Ascending aorta (tissue), 2 donors: Measurements from ENCODE around the gene DNAJB11. TPM values are rescaled to one million over a fixed set of nuclear protein-coding genes. Genes with fewer than 3 reads are reported as not detected.
"Not testable (repeated sequence)": the region's sequence is repeated elsewhere in the genome, so short reads cannot be mapped to it uniquely, and the experiment has no call there.

Experiments used
- DNase-seq, 2 donors: peaks; one replicate each; pipeline ENCODE4 v3.0.0-alpha.2; 2019; ENCODE audit warnings: low spot score in 2 of 2
- H3K27ac ChIP-seq, 2 donors: fragments of 200-600 bp; sonication (generic); one replicate each; pipeline ENCODE4 v1.5.1; 2016 to 2017; ENCODE audit warnings: mild to moderate bottlenecking in 1 of 2
- H3K27me3 ChIP-seq: fragments of 200-600 bp; sonication (generic); one replicate; pipeline ENCODE4 v1.5.1; 2017
- H3K36me3 ChIP-seq, 2 donors: fragments of 200-600 bp; sonication (generic); one replicate each; pipeline ENCODE4 v1.5.1; 2016
- H3K4me1 ChIP-seq, 2 donors: fragments of 200-600 bp; sonication (generic); one replicate each; pipeline ENCODE4 v1.5.1; 2016 to 2017; ENCODE audit warnings: mild to moderate bottlenecking in 1 of 2
- H3K4me3 ChIP-seq, 2 donors: fragments of 200-600 bp; sonication (generic); one replicate each; pipeline ENCODE4 v1.5.1; 2016 to 2017; ENCODE audit warnings: mild to moderate bottlenecking in 1 of 2
- H3K9me3 ChIP-seq, 2 donors: fragments of 200-600 bp; sonication (generic); one replicate each; pipeline ENCODE4 v1.5.1; 2016
- CTCF ChIP-seq, 3 experiments: fragments of 200-600 bp in 2 of 3; fragments of 450-650 bp in 1 of 3; sonication (generic) in 2 of 3; IDR thresholded peaks; one replicate each; pipeline ENCODE4 v1.5.1; 2016 to 2019; ENCODE audit warnings: antibody characterized with exemption in 3 of 3, mild to moderate bottlenecking in 1 of 3, moderate library complexity in 1 of 3
- intact Hi-C: fragments of 100-400 bp; cut with DNase I; formaldehyde crosslinking; loops from one replicate; pipeline ENCODE4 v1.15.1; 2023
- total RNA-seq: library from RNA; depleted of rRNA; stranded (reverse); fragments of >200 nt; gene quantifications from one replicate; pipeline ENCODE4 v1.1.0, GENCODE V29; 2016

The DNAJB11 gene
- total RNA-seq, 1 donor from 2014 or later = 31.3 TPM

GRCh38 chr3:186525369-186526255 is 44.9 kb upstream of the DNAJB11 start:
- intact Hi-C loops = no loop called here
- no peak overlapping the region for H3K4me3 ChIP-seq
- H3K9me3 ChIP-seq = no peaks in the 10 kb centered on the region
- no peaks in the 10 kb centered on the region for H3K36me3 ChIP-seq
- H3K4me1 ChIP-seq = no peaks in the 10 kb centered on the region
- H3K27me3 ChIP-seq = no peaks in the 10 kb centered on the region
- no peak for TF ChIP-seq CTCF (IDR thresholded peaks at IDR 0.05)
- no peak overlapping the region for H3K27ac ChIP-seq
- DNase-seq = peak in 1 of 2 donors; percentile 30

- H3K4me1 ChIP-seq = no peaks in the 10 kb centered on the region
- no peak for TF ChIP-seq CTCF (IDR thresholded peaks at IDR 0.05)
- H3K4me3 ChIP-seq = no peak overlapping the region
- no peak for DNase-seq
- no peaks in the 10 kb centered on the region for H3K9me3 ChIP-seq
- no peaks in the 10 kb centered on the region for H3K36me3 ChIP-seq
- intact Hi-C loops = no loop called here
- H3K27me3 ChIP-seq = no peaks in the 10 kb centered on the region
- no peak overlapping the region for H3K27ac ChIP-seq
Observed at GRCh38 chr3:186526256-186526606, 44.3 kb upstream of the DNAJB11 start.

- no peaks in the 10 kb centered on the region for H3K27me3 ChIP-seq
- no peak overlapping the region for H3K4me3 ChIP-seq
- no peaks in the 10 kb centered on the region for H3K36me3 ChIP-seq
- no peak for DNase-seq
- TF ChIP-seq CTCF (IDR thresholded peaks at IDR 0.05) = no peak
- no peaks in the 10 kb centered on the region for H3K4me1 ChIP-seq
- H3K27ac ChIP-seq = no peak overlapping the region
- intact Hi-C loops = no loop called here
- H3K9me3 ChIP-seq = no peaks in the 10 kb centered on the region
Observed at GRCh38 chr3:186529201-186529999, 41.1 kb upstream of the DNAJB11 start.

GRCh38 chr3:186530415-186530814 is 40.1 kb upstream of the DNAJB11 start:
- intact Hi-C loops = loop anchor here (10.0 kb wide), 1 partner anchor 166 kb away; the partner anchor contains the start of gene DGKG
- Histone ChIP-seq H3K9me3 (no peaks in the 10 kb centered on the region), H3K27me3 (no peaks in the 10 kb centered on the region), H3K27ac (no peak overlapping the region), H3K4me1 (no peaks in the 10 kb centered on the region), H3K36me3 (no peaks in the 10 kb centered on the region), H3K4me3 (no peak overlapping the region)
- DNase-seq = no peak
- no peak for TF ChIP-seq CTCF (IDR thresholded peaks at IDR 0.05)

GRCh38 chr3:186531694-186532093 is 38.8 kb upstream of the DNAJB11 start:
- intact Hi-C loops = loop anchor here (10.0 kb wide), 1 partner anchor 167 kb away; the partner anchor contains the start of gene DGKG
- not testable (repeated sequence) for H3K36me3 ChIP-seq, H3K27ac ChIP-seq, H3K9me3 ChIP-seq, H3K4me3 ChIP-seq, DNase-seq, H3K4me1 ChIP-seq, H3K27me3 ChIP-seq

- no peaks in the 10 kb centered on the region for H3K36me3 ChIP-seq
- intact Hi-C loops = loop anchor here (10.0 kb wide), 1 partner anchor 168 kb away; the partner anchor contains the start of gene DGKG
- no peak for TF ChIP-seq CTCF (IDR thresholded peaks at IDR 0.05)
Observed at GRCh38 chr3:186532598-186533072, 37.9 kb upstream of the DNAJB11 start.

More at GRCh38 chr3:186532598-186533072, 37.9 kb upstream of the DNAJB11 start:
- no peak for DNase-seq
- Histone ChIP-seq H3K9me3 (no peaks in the 10 kb centered on the region), H3K27ac (no peak overlapping the region), H3K4me1 (no peaks in the 10 kb centered on the region), H3K27me3 (no peaks in the 10 kb centered on the region), H3K4me3 (no peak overlapping the region)
